GM18511 (cell line): ENCODE results near the gene TTLL11.
"Not testable (repeated sequence)": the region's sequence is repeated elsewhere in the genome, so short reads cannot be mapped to it uniquely, and the experiment has no call there.

ENCODE experiments used
- ATAC-seq: cut with Tn5 transposase; IDR thresholded peaks from one replicate; pipeline ENCODE4 v1.9.1; 2021; ENCODE audit warnings: mild to moderate bottlenecking, moderate library complexity; ENCODE audit not compliant: unreplicated experiment

TTLL11 gene

GRCh38 chr9:121807069-121807822, 285.9 kb downstream of the TTLL11 start:
- no peak for ATAC-seq

GRCh38 chr9:121802753-121803152, 290.4 kb downstream of the TTLL11 start:
- ATAC-seq: no peak

- no peak for ATAC-seq
These were observed 291.5 kb downstream of the TTLL11 start for GRCh38 chr9:121801579-121801978.

- ATAC-seq: no peak
These were observed 292.7 kb downstream of the TTLL11 start for GRCh38 chr9:121800376-121800775.

- no peak for ATAC-seq
These were observed 294.2 kb downstream of the TTLL11 start for GRCh38 chr9:121798941-121799340.

- ATAC-seq: no peak
These were observed 296.0 kb downstream of the TTLL11 start for GRCh38 chr9:121797081-121797480.

GRCh38 chr9:121794334-121794733, 298.8 kb downstream of the TTLL11 start:
- ATAC-seq: not testable (repeated sequence)

GRCh38 chr9:121792476-121792875, 300.6 kb downstream of the TTLL11 start:
- not testable (repeated sequence) for ATAC-seq

- ATAC-seq: no peak
These were observed 302.3 kb downstream of the TTLL11 start for GRCh38 chr9:121790841-121791240.

- no peak for ATAC-seq
These were observed 304.3 kb downstream of the TTLL11 start for GRCh38 chr9:121788686-121789366.

- no peak for ATAC-seq
These were observed 306.1 kb downstream of the TTLL11 start for GRCh38 chr9:121786998-121787422.

GRCh38 chr9:121786543-121786948, 306.6 kb downstream of the TTLL11 start:
- ATAC-seq: no peak

- ATAC-seq: no peak
These were observed 307.2 kb downstream of the TTLL11 start for GRCh38 chr9:121785673-121786542.

- no peak for ATAC-seq
These were observed 308.2 kb downstream of the TTLL11 start for GRCh38 chr9:121784731-121785411.

GRCh38 chr9:121783521-121784507, 309.3 kb downstream of the TTLL11 start:
- no peak for ATAC-seq

GRCh38 chr9:121783111-121783510, 310.0 kb downstream of the TTLL11 start:
- ATAC-seq: no peak

GRCh38 chr9:121782514-121783110, 310.5 kb downstream of the TTLL11 start:
- ATAC-seq: no peak

GRCh38 chr9:121781701-121782464, 311.2 kb downstream of the TTLL11 start:
- no peak for ATAC-seq
